ENCODE results near the gene MTHFR. TPM values are rescaled to one million over a fixed set of nuclear protein-coding genes. Genes with fewer than 3 reads are reported as not detected.

Gene MTHFR
- total and polyA plus RNA-seq, 2 of the 8 experiments (the other 6 are each of a cell fraction or from before 2014, with no cell fraction given): 8.7 to 18.5 TPM

GRCh38 chr1:11784993-11785769 lies 20.6 kb downstream of the MTHFR start:
- Histone ChIP-seq H2BK15ac (ENCODE audit: low read length) (peak overlapping the region; percentile 72; the same call in 1 of the 2 replicates), H2AK5ac (ENCODE audit: low read depth, low read length) (no peak overlapping the region), H3K79me1 (ENCODE audit: low read depth, low read length) (no peaks in the 10 kb centered on the region), H2BK20ac (ENCODE audit: low read length) (0 out of 2 replicates have a peak overlapping the region, but pooled peaks have one; percentile 34), H4K91ac (replicated peaks; ENCODE audit: insufficient read length, low read length) (peak overlapping the region; percentile 67), H3K4me1 (replicated peaks in 1 of 4; ENCODE audit: control insufficient read depth in 3 of 4, insufficient read depth in 4 of 4, low read length in 3 of 4) (peaks cover 7 to 34% (median 25%) of the 10 kb centered on the region in 4 experiments), H4K5ac (ENCODE audit: insufficient read length, low read depth, low read length) (no peak overlapping the region), H3K23me2 (ENCODE audit: low read depth, low read length) (no peaks in the 10 kb centered on the region), H3K9me3 (ENCODE audit: insufficient read depth in 2 of 2, low read depth in 1 of 2, low read length in 1 of 2) (no peaks in the 10 kb centered on the region), H2BK12ac (ENCODE audit: low read depth, low read length) (peak overlapping the region; percentile 98), H3K4me3 (ENCODE audit: extremely low read depth in 1 of 4, insufficient read depth in 2 of 4, low read depth in 3 of 4, low read length in 4 of 4) (peak overlapping the region in 1 of 4 experiments; percentile 34; a peak in 4 of 8 replicates), H4K20me1 (replicated peaks in 1 of 2; ENCODE audit: control insufficient read depth in 1 of 2, insufficient read depth in 2 of 2, low read length in 2 of 2) (peaks cover 0 to 1% of the 10 kb centered on the region in 2 experiments), H2BK120ac (replicated peaks; ENCODE audit: low read depth, low read length) (no peak overlapping the region), H3K14ac (ENCODE audit: insufficient read length) (no peak overlapping the region), H3K9ac (replicated peaks in 1 of 4; ENCODE audit: extremely low read depth in 1 of 4, low read depth in 3 of 4, low read length in 3 of 4) (no peak overlapping the region), H3K56ac (replicated peaks; ENCODE audit: insufficient read length, low read depth, low read length) (no peak overlapping the region), H3K27ac (ENCODE audit: low read depth, low read length) (no peak overlapping the region), H4K8ac (ENCODE audit: extremely low read depth, insufficient read depth, low read length) (0 out of 2 replicates have a peak overlapping the region, but pooled peaks have one; percentile 45), H3K4ac (replicated peaks; ENCODE audit: insufficient read length, low read depth, low read length) (peak overlapping the region; percentile 12), H3K79me2 (ENCODE audit: control insufficient read depth in 1 of 2, insufficient read depth in 2 of 2, low read length in 2 of 2) (no peaks in the 10 kb centered on the region), H3K23ac (ENCODE audit: insufficient read length) (no peak overlapping the region), H2AFZ (ENCODE audit: low read length) (no peak overlapping the region), H3K36me3 (ENCODE audit: control insufficient read depth in 2 of 4, insufficient read depth in 4 of 4, low read length in 3 of 4) (peaks cover 0 to 2% (median under 1%) of the 10 kb centered on the region in 4 experiments; a peak in 2 of 8 replicates), H3K4me2 (ENCODE audit: insufficient read depth in 1 of 2, low read depth in 2 of 2, low read length in 2 of 2) (peak overlapping the region; percentile 3 to 58; a peak in 3 of 4 replicates), H2BK5ac (ENCODE audit: low read depth, low read length) (peak overlapping the region; percentile 88; the same call in 1 of the 2 replicates), H3K27me3 (replicated peaks in 1 of 4; ENCODE audit: control insufficient read depth in 3 of 4, extremely low read depth in 1 of 4, insufficient read depth in 3 of 4, low read length in 3 of 4) (no peaks in the 10 kb centered on the region), H3K18ac (ENCODE audit: extremely low read depth, low read length) (peak overlapping the region; percentile 87)
- ChIA-PET CTCF (ENCODE audit: partially characterized antibody) (interaction anchor here (0.6 to 5.4 kb wide), 25 partner anchors 9 to 438 kb away, joined by 3 to 49 read pairs (median 4); partner anchors contain the start of genes CLCN6 and MTHFR), POLR2A (ENCODE audit: partially characterized antibody) (interaction anchor here (0.7 to 2.0 kb wide), 10 partner anchors 9 to 196 kb away, joined by 3 to 9 read pairs (median 4); partner anchors contain the start of gene AGTRAP)
- FAIRE-seq (no peak), DNase-seq (ENCODE audit: low read depth in 1 of 2, low spot score in 2 of 2) (peak; percentile 84 to 91)
- 31% methylated on average over 24 of the region's 30 CpGs; no CpG with 5 or more reads in 1 of the 2 experiments for WGBS, 2 experiments (ENCODE audit: extremely low coverage in 1 of 2, insufficient coverage in 1 of 2, insufficient read length in 1 of 2, insufficient replicate concordance in 2 of 2, low coverage in 1 of 2, low lambda C conversion rate in 2 of 2, missing lambda C conversion rate in 1 of 2)
- TF ChIP-seq EZH2 (IDR thresholded peaks at IDR 0.05; ENCODE audit: low read depth, low read length, severe bottlenecking): no peak
- TF ChIP-seq NRF1 (IDR thresholded peaks at IDR 0.05; ENCODE audit: low read depth, low read length): no peak
- peak; percentile 41 for TF ChIP-seq MAX (IDR thresholded peaks at IDR 0.05)
- no peak for TF ChIP-seq SAP30 (IDR thresholded peaks at IDR 0.05; ENCODE audit: insufficient read depth, insufficient replicate concordance, low read length)
- peak; percentile 52; the same call in 1 of the 2 replicates for TF ChIP-seq TBP (IDR thresholded peaks at IDR 0.05; ENCODE audit: low read depth, low read length)
- TF ChIP-seq POU5F1 (IDR thresholded peaks at IDR 0.05; ENCODE audit: low read depth, low read length): no peak
- TF ChIP-seq CREB1 (IDR thresholded peaks at IDR 0.05): peak; percentile 60
- TF ChIP-seq SIN3A (conservative IDR thresholded peaks at IDR 0.05 in 1 of 2, IDR thresholded peaks at IDR 0.05 in 1 of 2; ENCODE audit: low read depth in 1 of 2, low read length in 2 of 2): peak in 1 of 2 experiments; percentile 52; a peak in 2 of 4 replicates
- TF ChIP-seq TCF12 (IDR thresholded peaks at IDR 0.05; ENCODE audit: low read depth, low read length): 0 out of 2 replicates have a peak, but pooled peaks have one; percentile 37
- TF ChIP-seq KDM1A (IDR thresholded peaks at IDR 0.05; ENCODE audit: borderline replicate concordance, low read length): 0 out of 2 replicates have a peak, but pooled peaks have one; percentile 22

Data from H1 (cell line).